ENCODE measurements around the gene MEPE.

MEPE gene

DNA sequence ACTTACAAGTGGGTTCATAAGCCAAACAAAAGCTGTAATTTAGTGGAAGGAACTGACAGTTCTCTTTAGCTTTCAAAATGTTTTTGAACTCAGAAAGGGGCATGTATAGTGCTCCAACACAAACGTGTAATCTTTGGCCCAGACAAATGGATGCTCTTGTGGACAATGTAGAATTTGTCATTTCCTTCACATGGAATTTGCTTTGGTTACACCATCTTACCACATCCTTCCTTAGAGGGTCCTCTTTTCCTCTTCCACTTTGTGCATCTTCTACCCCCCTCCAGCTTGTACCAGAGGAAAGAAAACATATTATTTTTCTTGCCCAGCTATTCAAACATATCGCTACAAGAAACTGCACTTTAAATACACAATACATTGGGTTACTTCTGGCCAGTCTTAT, 42.4 kb downstream of the MEPE start:
- H2AK5ac ChIP-seq (ENCODE audit: low read length), result no peak overlapping the region
- no peaks in the 10 kb centered on the region for H3K36me3 ChIP-seq (ENCODE audit: control insufficient read depth, insufficient read depth, low read length)
- no peak overlapping the region for H3K4me2 ChIP-seq (ENCODE audit: low read length)
- DNase-seq, result no peak
- H3K79me1 ChIP-seq (ENCODE audit: low read length), result no peaks in the 10 kb centered on the region
- no peak overlapping the region for H2BK15ac ChIP-seq (replicated peaks; ENCODE audit: low read depth)
- no peak overlapping the region for H3K18ac ChIP-seq (ENCODE audit: low read length)
- no peak overlapping the region for H4K8ac ChIP-seq (ENCODE audit: low read depth, low read length)
- no peak overlapping the region for H3K23ac ChIP-seq (ENCODE audit: low read length)
- H3K56ac ChIP-seq (ENCODE audit: low read length), result no peak overlapping the region
- no CpG with 5 or more reads among the region's 2 CpGs for WGBS (ENCODE audit: extremely low coverage, insufficient coverage, low lambda C conversion rate)
- no peak overlapping the region for H2BK120ac ChIP-seq (ENCODE audit: low read depth, low read length)
- no peak overlapping the region for H3K4me3 ChIP-seq (ENCODE audit: low read length)
- no peak overlapping the region for H3K4ac ChIP-seq (ENCODE audit: low read depth, low read length)
- no peak overlapping the region for H2BK5ac ChIP-seq (ENCODE audit: low read length)
- no peak overlapping the region for H3K27ac ChIP-seq (ENCODE audit: low read depth, low read length)
- H3K79me2 ChIP-seq (ENCODE audit: control insufficient read depth, insufficient read depth, low read length), result no peaks in the 10 kb centered on the region
- H3K27me3 ChIP-seq (ENCODE audit: insufficient read depth, low read length, poor library complexity), result no peaks in the 10 kb centered on the region
- H4K5ac ChIP-seq (ENCODE audit: low read length), result no peak overlapping the region
- H3K4me1 ChIP-seq (ENCODE audit: control insufficient read depth, low read depth, low read length), result peaks cover 4% of the 10 kb centered on the region
- H3K9ac ChIP-seq (ENCODE audit: low read length), result no peak overlapping the region

- no peak overlapping the region for H3K4ac ChIP-seq (ENCODE audit: low read depth, low read length)
- H2AK5ac ChIP-seq (ENCODE audit: low read length), result no peak overlapping the region
- H3K4me1 ChIP-seq (ENCODE audit: control insufficient read depth, low read depth, low read length), result no peaks in the 10 kb centered on the region
- no peak overlapping the region for H3K27ac ChIP-seq (ENCODE audit: low read depth, low read length)
- H3K79me2 ChIP-seq (ENCODE audit: control insufficient read depth, insufficient read depth, low read length), result no peaks in the 10 kb centered on the region
- no peak overlapping the region for H4K5ac ChIP-seq (ENCODE audit: low read length)
- DNase-seq, result no peak
- no peak overlapping the region for H3K4me2 ChIP-seq (ENCODE audit: low read length)
- no peaks in the 10 kb centered on the region for H3K79me1 ChIP-seq (ENCODE audit: low read length)
- no peak overlapping the region for H2BK5ac ChIP-seq (ENCODE audit: low read length)
- peak overlapping the region; percentile 7 for H2BK15ac ChIP-seq (replicated peaks; ENCODE audit: low read depth)
- H3K27me3 ChIP-seq (ENCODE audit: insufficient read depth, low read length, poor library complexity), result no peaks in the 10 kb centered on the region
- no peak overlapping the region for H3K23ac ChIP-seq (ENCODE audit: low read length)
- no peak overlapping the region for H3K4me3 ChIP-seq (ENCODE audit: low read length)
- H3K9ac ChIP-seq (ENCODE audit: low read length), result no peak overlapping the region
- no peak overlapping the region for H2BK120ac ChIP-seq (ENCODE audit: low read depth, low read length)
- no peaks in the 10 kb centered on the region for H3K36me3 ChIP-seq (ENCODE audit: control insufficient read depth, insufficient read depth, low read length)
- H3K18ac ChIP-seq (ENCODE audit: low read length), result no peak overlapping the region
- H3K56ac ChIP-seq (ENCODE audit: low read length), result no peak overlapping the region
- no CpG with 5 or more reads among the region's 1 CpG for WGBS (ENCODE audit: extremely low coverage, insufficient coverage, low lambda C conversion rate)
- no peak overlapping the region for H4K8ac ChIP-seq (ENCODE audit: low read depth, low read length)
These were observed 47.3 kb downstream of the MEPE start for GRCh38 chr4:87880106-87880505.

GRCh38 chr4:87881115-87881514, 48.3 kb downstream of the MEPE start:
- H3K4me1 ChIP-seq (ENCODE audit: control insufficient read depth, low read depth, low read length), result no peaks in the 10 kb centered on the region
- H2BK120ac ChIP-seq (ENCODE audit: low read depth, low read length), result no peak overlapping the region
- H2BK5ac ChIP-seq (ENCODE audit: low read length), result no peak overlapping the region
- no peak overlapping the region for H2AK5ac ChIP-seq (ENCODE audit: low read length)
- H3K27ac ChIP-seq (ENCODE audit: low read depth, low read length), result no peak overlapping the region
- no peak overlapping the region for H3K4me3 ChIP-seq (ENCODE audit: low read length)
- H3K4ac ChIP-seq (ENCODE audit: low read depth, low read length), result no peak overlapping the region
- no peaks in the 10 kb centered on the region for H3K27me3 ChIP-seq (ENCODE audit: insufficient read depth, low read length, poor library complexity)
- H3K9ac ChIP-seq (ENCODE audit: low read length), result no peak overlapping the region
- H3K18ac ChIP-seq (ENCODE audit: low read length), result no peak overlapping the region
- H3K56ac ChIP-seq (ENCODE audit: low read length), result no peak overlapping the region
- H4K8ac ChIP-seq (ENCODE audit: low read depth, low read length), result no peak overlapping the region
- H2BK15ac ChIP-seq (replicated peaks; ENCODE audit: low read depth), result no peak overlapping the region
- H3K23ac ChIP-seq (ENCODE audit: low read length), result no peak overlapping the region
- DNase-seq, result no peak
- H3K4me2 ChIP-seq (ENCODE audit: low read length), result no peak overlapping the region
- no CpG with 5 or more reads among the region's 1 CpG for WGBS (ENCODE audit: extremely low coverage, insufficient coverage, low lambda C conversion rate)
- H3K79me2 ChIP-seq (ENCODE audit: control insufficient read depth, insufficient read depth, low read length), result no peaks in the 10 kb centered on the region
- no peaks in the 10 kb centered on the region for H3K36me3 ChIP-seq (ENCODE audit: control insufficient read depth, insufficient read depth, low read length)
- H3K79me1 ChIP-seq (ENCODE audit: low read length), result no peaks in the 10 kb centered on the region
- no peak overlapping the region for H4K5ac ChIP-seq (ENCODE audit: low read length)

DNA sequence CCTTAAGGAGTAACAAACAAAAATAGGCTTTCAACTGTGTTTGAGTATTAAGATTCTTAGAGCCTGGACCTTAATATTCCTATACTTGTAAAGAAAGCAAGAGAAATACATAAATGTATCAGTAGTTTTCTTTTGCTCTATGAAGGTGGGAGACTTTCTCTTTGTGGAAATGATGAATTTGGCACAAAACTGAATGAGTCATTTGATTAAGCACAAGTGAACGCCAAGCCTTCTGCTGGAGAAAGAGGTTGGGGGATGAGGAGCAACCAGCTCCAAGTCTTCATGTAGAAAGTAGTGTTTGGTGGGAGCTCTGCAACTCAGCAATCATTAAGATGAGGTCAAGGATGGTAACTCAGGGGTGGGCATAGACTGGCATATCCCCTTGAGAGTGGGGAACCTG, 49.6 kb downstream of the MEPE start:
- H3K4ac ChIP-seq (ENCODE audit: low read depth, low read length), result no peak overlapping the region
- no peak overlapping the region for H3K18ac ChIP-seq (ENCODE audit: low read length)
- no peaks in the 10 kb centered on the region for H3K79me2 ChIP-seq (ENCODE audit: control insufficient read depth, insufficient read depth, low read length)
- no peak overlapping the region for H2BK15ac ChIP-seq (replicated peaks; ENCODE audit: low read depth)
- no peak overlapping the region for H3K4me2 ChIP-seq (ENCODE audit: low read length)
- no peaks in the 10 kb centered on the region for H3K36me3 ChIP-seq (ENCODE audit: control insufficient read depth, insufficient read depth, low read length)
- no CpG with 5 or more reads among the region's 1 CpG for WGBS (ENCODE audit: extremely low coverage, insufficient coverage, low lambda C conversion rate)
- H3K27ac ChIP-seq (ENCODE audit: low read depth, low read length), result no peak overlapping the region
- no peaks in the 10 kb centered on the region for H3K79me1 ChIP-seq (ENCODE audit: low read length)
- H2AK5ac ChIP-seq (ENCODE audit: low read length), result no peak overlapping the region
- H4K5ac ChIP-seq (ENCODE audit: low read length), result no peak overlapping the region
- no peak overlapping the region for H2BK5ac ChIP-seq (ENCODE audit: low read length)
- no peak for DNase-seq
- H3K27me3 ChIP-seq (ENCODE audit: insufficient read depth, low read length, poor library complexity), result no peaks in the 10 kb centered on the region
- no peak overlapping the region for H3K4me3 ChIP-seq (ENCODE audit: low read length)
- no peak overlapping the region for H4K8ac ChIP-seq (ENCODE audit: low read depth, low read length)
- H3K9ac ChIP-seq (ENCODE audit: low read length), result no peak overlapping the region
- no peak overlapping the region for H3K56ac ChIP-seq (ENCODE audit: low read length)
- no peak overlapping the region for H3K23ac ChIP-seq (ENCODE audit: low read length)
- H3K4me1 ChIP-seq (ENCODE audit: control insufficient read depth, low read depth, low read length), result no peaks in the 10 kb centered on the region
- no peak overlapping the region for H2BK120ac ChIP-seq (ENCODE audit: low read depth, low read length)

GRCh38 chr4:87882861-87883260, 50.1 kb downstream of the MEPE start:
- Histone ChIP-seq H4K8ac (ENCODE audit: low read depth, low read length) (no peak overlapping the region), H3K56ac (ENCODE audit: low read length) (no peak overlapping the region), H3K23ac (ENCODE audit: low read length) (no peak overlapping the region), H3K27ac (ENCODE audit: low read depth, low read length) (no peak overlapping the region), H3K36me3 (ENCODE audit: control insufficient read depth, insufficient read depth, low read length) (no peaks in the 10 kb centered on the region), H2BK120ac (ENCODE audit: low read depth, low read length) (no peak overlapping the region), H3K79me1 (ENCODE audit: low read length) (no peaks in the 10 kb centered on the region), H3K79me2 (ENCODE audit: control insufficient read depth, insufficient read depth, low read length) (no peaks in the 10 kb centered on the region), H3K4me1 (ENCODE audit: control insufficient read depth, low read depth, low read length) (no peaks in the 10 kb centered on the region), H3K4me3 (ENCODE audit: low read length) (no peak overlapping the region), H2AK5ac (ENCODE audit: low read length) (no peak overlapping the region), H4K5ac (ENCODE audit: low read length) (no peak overlapping the region), H2BK15ac (replicated peaks; ENCODE audit: low read depth) (no peak overlapping the region), H3K18ac (ENCODE audit: low read length) (no peak overlapping the region), H3K27me3 (ENCODE audit: insufficient read depth, low read length, poor library complexity) (no peaks in the 10 kb centered on the region), H3K4me2 (ENCODE audit: low read length) (no peak overlapping the region), H3K9ac (ENCODE audit: low read length) (no peak overlapping the region), H2BK5ac (ENCODE audit: low read length) (no peak overlapping the region), H3K4ac (ENCODE audit: low read depth, low read length) (no peak overlapping the region)
- no CpG with 5 or more reads among the region's 2 CpGs for WGBS (ENCODE audit: extremely low coverage, insufficient coverage, low lambda C conversion rate)
- no peak for DNase-seq

GRCh38 chr4:87884976-87885549, 52.3 kb downstream of the MEPE start:
- H3K23ac ChIP-seq (ENCODE audit: low read length), result no peak overlapping the region
- no peak overlapping the region for H4K8ac ChIP-seq (ENCODE audit: low read depth, low read length)
- no peak overlapping the region for H2AK5ac ChIP-seq (ENCODE audit: low read length)
- no peak overlapping the region for H2BK5ac ChIP-seq (ENCODE audit: low read length)
- H3K4me1 ChIP-seq (ENCODE audit: control insufficient read depth, low read depth, low read length), result no peaks in the 10 kb centered on the region
- WGBS (ENCODE audit: extremely low coverage, insufficient coverage, low lambda C conversion rate), result no CpG with 5 or more reads among the region's 9 CpGs
- H2BK15ac ChIP-seq (replicated peaks; ENCODE audit: low read depth), result no peak overlapping the region
- H3K4ac ChIP-seq (ENCODE audit: low read depth, low read length), result no peak overlapping the region
- H2BK120ac ChIP-seq (ENCODE audit: low read depth, low read length), result no peak overlapping the region
- no peak overlapping the region for H3K56ac ChIP-seq (ENCODE audit: low read length)
- H3K18ac ChIP-seq (ENCODE audit: low read length), result no peak overlapping the region
- no peak overlapping the region for H3K27ac ChIP-seq (ENCODE audit: low read depth, low read length)
- H4K5ac ChIP-seq (ENCODE audit: low read length), result no peak overlapping the region
- no peak overlapping the region for H3K4me2 ChIP-seq (ENCODE audit: low read length)
- no peaks in the 10 kb centered on the region for H3K27me3 ChIP-seq (ENCODE audit: insufficient read depth, low read length, poor library complexity)
- DNase-seq, result no peak
- no peaks in the 10 kb centered on the region for H3K79me2 ChIP-seq (ENCODE audit: control insufficient read depth, insufficient read depth, low read length)
- H3K4me3 ChIP-seq (ENCODE audit: low read length), result no peak overlapping the region
- H3K79me1 ChIP-seq (ENCODE audit: low read length), result no peaks in the 10 kb centered on the region
- no peak overlapping the region for H3K9ac ChIP-seq (ENCODE audit: low read length)
- H3K36me3 ChIP-seq (ENCODE audit: control insufficient read depth, insufficient read depth, low read length), result no peaks in the 10 kb centered on the region

Measured in mesendoderm (in vitro differentiated cells).